Astrocyte (in vitro differentiated cells and primary cell): ENCODE data around the gene TMEM204. TPM values are rescaled to one million over a fixed set of nuclear protein-coding genes. Genes with fewer than 3 reads are reported as not detected.
A peak's percentile ranks its signal among the peaks of the same experiment; 100 is the strongest.

Source experiments
- DNase-seq: peaks from one replicate; pipeline ENCODE4 v3.0.0-alpha.2; 2010; ENCODE audit warnings: low read depth
- FAIRE-seq: peaks from 2 replicates; lab custom pipeline; 2011; peaks lifted over from hg19 to GRCh38; lab: Jason Lieb, UNC
- H2AFZ ChIP-seq: 2 replicates; pipeline ENCODE4 v1.6.0; 2012; ENCODE audit warnings: low read depth, low read length, inconsistent platforms
- H3K27ac ChIP-seq: 2 replicates; pipeline ENCODE4 v1.5.1; 2011; ENCODE audit warnings: low read depth, low read length, inconsistent platforms
- H3K27me3 ChIP-seq: 2 replicates; pipeline ENCODE4 v1.6.0; 2011; ENCODE audit warnings: low read length, inconsistent platforms; ENCODE audit not compliant: insufficient read depth
- H3K36me3 ChIP-seq: 2 replicates; pipeline ENCODE4 v1.5.1; 2011; ENCODE audit warnings: low read length, inconsistent platforms; ENCODE audit not compliant: insufficient read depth
- H3K4me1 ChIP-seq: 2 replicates; pipeline ENCODE4 v1.5.1; 2011; ENCODE audit warnings: low read length, inconsistent platforms; ENCODE audit not compliant: insufficient read depth
- H3K4me2 ChIP-seq: 2 replicates; pipeline ENCODE4 v1.6.0; 2012; ENCODE audit warnings: low read length, inconsistent platforms
- H3K4me3 ChIP-seq: 2 replicates; pipeline ENCODE4 v1.5.1; 2011; ENCODE audit warnings: low read depth, mild to moderate bottlenecking, low read length, inconsistent platforms; ENCODE audit not compliant: insufficient read depth
- H3K79me2 ChIP-seq: 2 replicates; pipeline ENCODE4 v1.6.0; 2012; ENCODE audit warnings: mild to moderate bottlenecking, low read length, inconsistent platforms; ENCODE audit not compliant: insufficient read depth
- H3K9ac ChIP-seq: 2 replicates; pipeline ENCODE4 v1.6.0; 2012; ENCODE audit warnings: mild to moderate bottlenecking, low read length, inconsistent platforms
- H3K9me3 ChIP-seq: 2 replicates; pipeline ENCODE4 v1.5.1; 2012; ENCODE audit warnings: low read depth, mild to moderate bottlenecking, low read length, inconsistent platforms; ENCODE audit not compliant: insufficient read depth
- H4K20me1 ChIP-seq: 2 replicates; pipeline ENCODE4 v1.6.0; 2012; ENCODE audit warnings: low read length, inconsistent platforms; ENCODE audit not compliant: insufficient read depth
- H3K27ac Mint-ChIP-seq: one replicate; pipeline ENCODE4 v1.8.0; 2021; ENCODE audit warnings: mild to moderate bottlenecking, mixed read lengths; ENCODE audit not compliant: unreplicated experiment
- H3K27me3 Mint-ChIP-seq: one replicate; pipeline ENCODE4 v1.8.0; 2021; ENCODE audit warnings: low read depth, mixed read lengths; ENCODE audit not compliant: unreplicated experiment
- H3K36me3 Mint-ChIP-seq: one replicate; pipeline ENCODE4 v1.8.0; 2021; ENCODE audit warnings: low read depth, mixed read lengths; ENCODE audit not compliant: unreplicated experiment
- H3K4me1 Mint-ChIP-seq: one replicate; pipeline ENCODE4 v1.8.0; 2021; ENCODE audit warnings: low read depth, mixed read lengths; ENCODE audit not compliant: unreplicated experiment
- H3K4me3 Mint-ChIP-seq: one replicate; pipeline ENCODE4 v1.8.0; 2021; ENCODE audit warnings: mild to moderate bottlenecking, moderate library complexity, mixed read lengths; ENCODE audit not compliant: unreplicated experiment
- H3K9me3 Mint-ChIP-seq: one replicate; pipeline ENCODE4 v1.8.0; 2021; ENCODE audit warnings: mild to moderate bottlenecking, mixed read lengths; ENCODE audit not compliant: unreplicated experiment
- EZH2 ChIP-seq: IDR thresholded peaks from 2 replicates; pipeline ENCODE4 v1.6.1; 2012; ENCODE audit warnings: mild to moderate bottlenecking, low read length, inconsistent platforms; ENCODE audit not compliant: insufficient read depth
- total RNA-seq: library from RNA; stranded (reverse); gene quantifications from 2 replicates; pipeline ENCODE4 v1.2.1, GENCODE V29; 2021
- TF ChIP-seq, protein P1 (sequence below): IDR thresholded peaks from 2 replicates; pipeline ENCODE4 v1.5.1; 2011; ENCODE audit warnings: low read depth, mild to moderate bottlenecking, inconsistent platforms, low read length, moderate library complexity; ENCODE audit not compliant: insufficient read depth

Gene TMEM204
- total RNA-seq, 1 donor from 2014 or later = not detected

DNA sequence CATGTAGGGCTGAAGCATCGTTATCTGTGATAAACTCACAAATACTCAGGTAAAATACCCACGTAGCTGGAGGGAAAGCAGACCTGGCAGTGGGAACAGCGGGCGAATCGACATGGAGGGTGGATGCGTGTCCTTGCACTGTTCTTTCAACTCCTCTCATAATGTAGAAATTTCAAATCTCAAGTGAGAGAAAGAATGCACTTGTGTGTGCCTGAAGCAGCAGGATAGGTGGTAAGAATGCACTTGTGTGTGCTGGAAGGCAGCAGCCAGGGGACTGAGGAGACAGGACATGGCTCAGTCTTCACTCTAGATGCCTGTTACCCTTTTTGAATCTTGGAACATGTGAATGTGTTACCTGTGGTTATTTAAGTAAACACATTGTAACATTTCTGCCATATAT, 68.0 kb downstream of the TMEM204 start:
- FAIRE-seq (no peak), DNase-seq (no peak)
- H3K4me3 Mint-ChIP-seq = peak overlapping the region; percentile 12
- H3K27ac Mint-ChIP-seq = no peak overlapping the region
- Histone ChIP-seq H3K9ac (no peak overlapping the region), H3K4me3 (no peak overlapping the region), H3K27me3 (no peaks in the 10 kb centered on the region), H3K36me3 (peaks cover 3% of the 10 kb centered on the region), H2AFZ (no peak overlapping the region), H4K20me1 (no peaks in the 10 kb centered on the region), H3K27ac (no peak overlapping the region), H3K79me2 (no peaks in the 10 kb centered on the region), H3K4me1 (no peaks in the 10 kb centered on the region), H3K9me3 (no peaks in the 10 kb centered on the region), H3K4me2 (no peak overlapping the region)
- H3K36me3 Mint-ChIP-seq = peaks cover 28% of the 10 kb centered on the region
- H3K27me3 Mint-ChIP-seq = no peaks in the 10 kb centered on the region
- TF ChIP-seq, protein P1, sequence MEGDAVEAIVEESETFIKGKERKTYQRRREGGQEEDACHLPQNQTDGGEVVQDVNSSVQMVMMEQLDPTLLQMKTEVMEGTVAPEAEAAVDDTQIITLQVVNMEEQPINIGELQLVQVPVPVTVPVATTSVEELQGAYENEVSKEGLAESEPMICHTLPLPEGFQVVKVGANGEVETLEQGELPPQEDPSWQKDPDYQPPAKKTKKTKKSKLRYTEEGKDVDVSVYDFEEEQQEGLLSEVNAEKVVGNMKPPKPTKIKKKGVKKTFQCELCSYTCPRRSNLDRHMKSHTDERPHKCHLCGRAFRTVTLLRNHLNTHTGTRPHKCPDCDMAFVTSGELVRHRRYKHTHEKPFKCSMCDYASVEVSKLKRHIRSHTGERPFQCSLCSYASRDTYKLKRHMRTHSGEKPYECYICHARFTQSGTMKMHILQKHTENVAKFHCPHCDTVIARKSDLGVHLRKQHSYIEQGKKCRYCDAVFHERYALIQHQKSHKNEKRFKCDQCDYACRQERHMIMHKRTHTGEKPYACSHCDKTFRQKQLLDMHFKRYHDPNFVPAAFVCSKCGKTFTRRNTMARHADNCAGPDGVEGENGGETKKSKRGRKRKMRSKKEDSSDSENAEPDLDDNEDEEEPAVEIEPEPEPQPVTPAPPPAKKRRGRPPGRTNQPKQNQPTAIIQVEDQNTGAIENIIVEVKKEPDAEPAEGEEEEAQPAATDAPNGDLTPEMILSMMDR = no peak
- no peak for TF ChIP-seq EZH2
- no peaks in the 10 kb centered on the region for H3K4me1 Mint-ChIP-seq
- no peaks in the 10 kb centered on the region for H3K9me3 Mint-ChIP-seq

DNA sequence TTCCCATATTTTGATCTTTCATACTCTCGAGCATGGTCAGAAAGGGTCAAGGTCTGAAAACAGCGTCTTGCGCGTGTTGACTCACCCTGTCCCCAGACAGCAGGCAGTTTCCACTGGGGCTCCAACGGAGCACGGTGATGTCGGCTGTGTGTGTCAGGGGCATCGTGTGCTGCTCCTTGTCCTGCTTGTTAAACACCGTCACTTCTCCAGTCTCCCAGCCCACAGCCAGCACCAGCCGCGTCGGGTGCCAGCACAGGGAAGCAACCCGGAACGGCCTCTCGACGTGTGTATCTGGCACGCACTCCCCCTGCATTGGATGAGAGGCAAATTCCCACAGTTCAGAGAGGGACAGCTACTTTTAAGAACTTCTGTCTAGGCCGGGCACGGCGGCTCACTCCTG, 68.8 kb downstream of the TMEM204 start:
- Mint-ChIP-seq H3K27ac (no peak overlapping the region), H3K4me1 (no peaks in the 10 kb centered on the region), H3K9me3 (no peaks in the 10 kb centered on the region), H3K27me3 (no peaks in the 10 kb centered on the region), H3K4me3 (no peak overlapping the region), H3K36me3 (peaks cover 32% of the 10 kb centered on the region)
- Histone ChIP-seq H3K4me1 (no peaks in the 10 kb centered on the region), H2AFZ (no peak overlapping the region), H3K27ac (no peak overlapping the region), H3K4me2 (no peak overlapping the region), H3K79me2 (no peaks in the 10 kb centered on the region), H4K20me1 (no peaks in the 10 kb centered on the region), H3K9ac (no peak overlapping the region), H3K9me3 (no peaks in the 10 kb centered on the region), H3K4me3 (no peak overlapping the region), H3K27me3 (no peaks in the 10 kb centered on the region), H3K36me3 (peaks cover 3% of the 10 kb centered on the region)
- FAIRE-seq = no peak
- no peak for TF ChIP-seq EZH2
- TF ChIP-seq, protein P1 = no peak
- no peak for DNase-seq

Other genes starting within 250 kb of the TMEM204 start
- gene UBE2I, start 224.0 kb upstream of the TMEM204 start, total RNA-seq = 135 and 143 TPM in 2 replicates
- gene BAIAP3, start 200.0 kb upstream of the TMEM204 start, total RNA-seq = 1.4 and 2.6 TPM in 2 replicates
- gene TSR3, start 181.8 kb upstream of the TMEM204 start, total RNA-seq = 60.1 and 63.3 TPM in 2 replicates
- 45.5 and 60.5 TPM in 2 replicates for gene GNPTG, start 181.7 kb upstream of the TMEM204 start, total RNA-seq
- gene UNKL, start 119.0 kb upstream of the TMEM204 start, total RNA-seq = 10.7 and 11.1 TPM in 2 replicates
- 12.7 and 13.5 TPM in 2 replicates for gene UQCC4, start 112.9 kb upstream of the TMEM204 start, total RNA-seq
- gene PERCC1, start 102.6 kb upstream of the TMEM204 start, total RNA-seq = not detected in 2 replicates
- gene CCDC154, start 89.1 kb upstream of the TMEM204 start, total RNA-seq = 1.4 and 1.5 TPM in 2 replicates
- 66.7 and 67.2 TPM in 2 replicates for gene CLCN7, start 58.6 kb upstream of the TMEM204 start, total RNA-seq
- gene PTX4, start 44.7 kb upstream of the TMEM204 start, total RNA-seq = not detected in 2 replicates
- gene TELO2, start 40.3 kb upstream of the TMEM204 start, total RNA-seq = 21.1 and 22.0 TPM in 2 replicates
- 15.7 and 16.3 TPM in 2 replicates for gene IFT140, start 78.4 kb downstream of the TMEM204 start, total RNA-seq
- gene CRAMP1, start 78.7 kb downstream of the TMEM204 start, total RNA-seq = 15.7 and 18.0 TPM in 2 replicates
- gene JPT2, start 144.6 kb downstream of the TMEM204 start, total RNA-seq = 122 and 143 TPM in 2 replicates
- gene MAPK8IP3, start 172.5 kb downstream of the TMEM204 start, total RNA-seq = 85.5 and 92.4 TPM in 2 replicates
- 36.3 and 42.7 TPM in 2 replicates for gene NME3, start 237.9 kb downstream of the TMEM204 start, total RNA-seq
- 21.4 and 23.3 TPM in 2 replicates for gene EME2, start 239.1 kb downstream of the TMEM204 start, total RNA-seq
- gene MRPS34, start 239.5 kb downstream of the TMEM204 start, total RNA-seq = 74.0 and 80.2 TPM in 2 replicates
- gene SPSB3, start 248.9 kb downstream of the TMEM204 start, total RNA-seq = 21.8 and 23.3 TPM in 2 replicates
- gene NUBP2, start 249.3 kb downstream of the TMEM204 start, total RNA-seq = 41.4 and 45.2 TPM in 2 replicates